Activated T-helper 2 cell treated with anti-CD3 and anti-CD28 coated beads, Interferon-gamma antibody, Interleukin-2, Interleukin-4, amounts not matched to agents 10 μg/mL and 5 μg/mL and 100 μg/mL, durations not matched to agents 14 hours and 24 hours and 36 hours (primary cell): ENCODE data around the gene FAM240A. TPM values are rescaled to one million over a fixed set of nuclear protein-coding genes. Genes with fewer than 3 reads are reported as not detected.

Experiments used
- DNase-seq: peaks from one replicate; pipeline ENCODE4 v3.0.0; 2021; ENCODE audit warnings: low spot score
- H3K27ac Mint-ChIP-seq: one replicate; pipeline ENCODE4 v1.8.0; 2021; ENCODE audit warnings: mixed read lengths
- H3K27me3 Mint-ChIP-seq: one replicate; pipeline ENCODE4 v1.8.0; 2021; ENCODE audit warnings: low read depth, mixed read lengths
- H3K36me3 Mint-ChIP-seq: one replicate; pipeline ENCODE4 v1.8.0; 2021; ENCODE audit warnings: low read depth, mixed read lengths
- H3K4me1 Mint-ChIP-seq: one replicate; pipeline ENCODE4 v1.8.0; 2021; ENCODE audit warnings: low read depth, mixed read lengths
- H3K4me3 Mint-ChIP-seq: one replicate; pipeline ENCODE4 v1.8.0; 2021; ENCODE audit warnings: low read depth, mild to moderate bottlenecking, moderate library complexity, mixed read lengths
- H3K9me3 Mint-ChIP-seq: one replicate; pipeline ENCODE4 v1.8.0; 2021; ENCODE audit warnings: mixed read lengths
- intact Hi-C: fragments of 100-400 bp; cut with micrococcal nuclease; formaldehyde crosslinking; loops from one replicate; pipeline ENCODE4 v1.15.1; 2023
- total RNA-seq: library from RNA; stranded (reverse); gene quantifications from 2 replicates; pipeline ENCODE4 v1.2.3, GENCODE V29; 2022

The FAM240A gene
- total RNA-seq, 1 donor from 2014 or later = not detected

GRCh38 chr3:46595819-46596314 is 16.5 kb upstream of the FAM240A start:
- Mint-ChIP-seq H3K4me1 (no peaks in the 10 kb centered on the region), H3K4me3 (no peak overlapping the region), H3K27me3 (peaks cover 30% of the 10 kb centered on the region), H3K27ac (no peak overlapping the region), H3K9me3 (no peaks in the 10 kb centered on the region), H3K36me3 (no peaks in the 10 kb centered on the region)
- intact Hi-C loops = no loop called here
- no peak for DNase-seq

GRCh38 chr3:46599590-46599989 is 12.7 kb upstream of the FAM240A start:
- intact Hi-C loops = no loop called here
- Mint-ChIP-seq H3K4me1 (no peaks in the 10 kb centered on the region), H3K27me3 (peaks cover 10% of the 10 kb centered on the region)

GRCh38 chr3:46603446-46604046 is 8.8 kb upstream of the FAM240A start:
- Mint-ChIP-seq H3K9me3 (no peaks in the 10 kb centered on the region), H3K4me3 (no peak overlapping the region), H3K4me1 (no peaks in the 10 kb centered on the region), H3K27ac (no peak overlapping the region), H3K27me3 (peaks cover 6% of the 10 kb centered on the region), H3K36me3 (no peaks in the 10 kb centered on the region)
- DNase-seq = no peak
- intact Hi-C loops = no loop called here

More at GRCh38 chr3:46599590-46599989, 12.7 kb upstream of the FAM240A start:
- Mint-ChIP-seq H3K4me3 (no peak overlapping the region), H3K36me3 (no peaks in the 10 kb centered on the region), H3K27ac (no peak overlapping the region), H3K9me3 (no peaks in the 10 kb centered on the region)
- DNase-seq = no peak

- Mint-ChIP-seq H3K36me3 (no peaks in the 10 kb centered on the region), H3K9me3 (no peaks in the 10 kb centered on the region), H3K27ac (no peak overlapping the region), H3K27me3 (peaks cover 6% of the 10 kb centered on the region), H3K4me1 (no peaks in the 10 kb centered on the region), H3K4me3 (no peak overlapping the region)
- DNase-seq = no peak
- intact Hi-C loops = no loop called here
Measured at GRCh38 chr3:46604127-46604526, 8.2 kb upstream of the FAM240A start.

GRCh38 chr3:46607603-46608028 is 4.7 kb upstream of the FAM240A start:
- H3K4me1 Mint-ChIP-seq = no peaks in the 10 kb centered on the region

GRCh38 chr3:46609212-46609721 is 3.1 kb upstream of the FAM240A start:
- Mint-ChIP-seq H3K4me1 (no peaks in the 10 kb centered on the region), H3K27ac (no peak overlapping the region)

More at GRCh38 chr3:46607603-46608028, 4.7 kb upstream of the FAM240A start:
- Mint-ChIP-seq H3K9me3 (no peaks in the 10 kb centered on the region), H3K27me3 (peaks cover 8% of the 10 kb centered on the region), H3K36me3 (no peaks in the 10 kb centered on the region), H3K27ac (no peak overlapping the region), H3K4me3 (no peak overlapping the region)
- no peak for DNase-seq
- intact Hi-C loops = no loop called here

GRCh38 chr3:46609944-46610722 is 2.2 kb upstream of the FAM240A start:
- DNase-seq = no peak
- Mint-ChIP-seq H3K4me1 (no peaks in the 10 kb centered on the region), H3K27me3 (peaks cover 18% of the 10 kb centered on the region), H3K36me3 (no peaks in the 10 kb centered on the region), H3K27ac (no peak overlapping the region), H3K9me3 (no peaks in the 10 kb centered on the region), H3K4me3 (no peak overlapping the region)
- intact Hi-C loops = no loop called here

More at GRCh38 chr3:46609212-46609721, 3.1 kb upstream of the FAM240A start:
- no peak for DNase-seq
- intact Hi-C loops = no loop called here
- no peak overlapping the region for H3K4me3 Mint-ChIP-seq
- H3K9me3 Mint-ChIP-seq = no peaks in the 10 kb centered on the region
- no peaks in the 10 kb centered on the region for H3K36me3 Mint-ChIP-seq
- peaks cover 12% of the 10 kb centered on the region for H3K27me3 Mint-ChIP-seq

GRCh38 chr3:46613313-46614005 is 1.1 kb downstream of the FAM240A start:
- Mint-ChIP-seq H3K36me3 (no peaks in the 10 kb centered on the region), H3K4me3 (no peak overlapping the region), H3K27ac (no peak overlapping the region), H3K9me3 (no peaks in the 10 kb centered on the region), H3K4me1 (no peaks in the 10 kb centered on the region), H3K27me3 (peaks cover 29% of the 10 kb centered on the region)
- intact Hi-C loops = no loop called here
- no peak for DNase-seq

- no peak for DNase-seq
- Mint-ChIP-seq H3K4me1 (no peaks in the 10 kb centered on the region), H3K4me3 (no peak overlapping the region), H3K9me3 (no peaks in the 10 kb centered on the region), H3K36me3 (no peaks in the 10 kb centered on the region), H3K27me3 (peaks cover 27% of the 10 kb centered on the region), H3K27ac (no peak overlapping the region)
- intact Hi-C loops = no loop called here
Measured at GRCh38 chr3:46614431-46614830, 2.1 kb downstream of the FAM240A start.

- Mint-ChIP-seq H3K27me3 (peaks cover 32% of the 10 kb centered on the region), H3K4me3 (no peak overlapping the region), H3K27ac (no peak overlapping the region), H3K9me3 (no peaks in the 10 kb centered on the region), H3K36me3 (no peaks in the 10 kb centered on the region), H3K4me1 (no peaks in the 10 kb centered on the region)
- intact Hi-C loops = no loop called here
- no peak for DNase-seq
Measured at GRCh38 chr3:46615050-46615775, 2.9 kb downstream of the FAM240A start.

GRCh38 chr3:46615976-46616375 is 3.7 kb downstream of the FAM240A start:
- H3K4me1 Mint-ChIP-seq = no peaks in the 10 kb centered on the region
- no peak for DNase-seq
- peaks cover 37% of the 10 kb centered on the region for H3K27me3 Mint-ChIP-seq
- no peaks in the 10 kb centered on the region for H3K36me3 Mint-ChIP-seq
- no peak overlapping the region for H3K4me3 Mint-ChIP-seq
- intact Hi-C loops = no loop called here
- H3K9me3 Mint-ChIP-seq = no peaks in the 10 kb centered on the region
- no peak overlapping the region for H3K27ac Mint-ChIP-seq

GRCh38 chr3:46617941-46618340 is 5.6 kb downstream of the FAM240A start:
- no peak overlapping the region for H3K4me3 Mint-ChIP-seq
- H3K27ac Mint-ChIP-seq = no peak overlapping the region
- no peaks in the 10 kb centered on the region for H3K9me3 Mint-ChIP-seq
- H3K4me1 Mint-ChIP-seq = no peaks in the 10 kb centered on the region
- no peak for DNase-seq
- H3K27me3 Mint-ChIP-seq = peaks cover 41% of the 10 kb centered on the region
- H3K36me3 Mint-ChIP-seq = no peaks in the 10 kb centered on the region
- intact Hi-C loops = no loop called here
